ENCODE measurements around the gene DOCK4. TPM values are rescaled to one million over a fixed set of nuclear protein-coding genes. Genes with fewer than 3 reads are reported as not detected.

DOCK4 gene
- total RNA-seq, 1 experiment from 2014 or later: 38.0 TPM

GRCh38 chr7:111802194-111802772, 403.9 kb downstream of the DOCK4 start:
- no peak for DNase-seq (ENCODE audit: extremely low read depth, low read depth)

GRCh38 chr7:111801277-111801676, 404.9 kb downstream of the DOCK4 start:
- no peak for DNase-seq (ENCODE audit: extremely low read depth, low read depth)

GRCh38 chr7:111796671-111797070, 409.5 kb downstream of the DOCK4 start:
- no peak for DNase-seq (ENCODE audit: extremely low read depth, low read depth)

- no peak for DNase-seq (ENCODE audit: extremely low read depth, low read depth)
These were observed 416.3 kb downstream of the DOCK4 start for GRCh38 chr7:111789870-111790269.

GRCh38 chr7:111789048-111789320, 417.2 kb downstream of the DOCK4 start:
- no peak for DNase-seq (ENCODE audit: extremely low read depth, low read depth)

- DNase-seq (ENCODE audit: extremely low read depth, low read depth): no peak
These were observed 417.7 kb downstream of the DOCK4 start for GRCh38 chr7:111788286-111789047.

GRCh38 chr7:111787741-111788140, 418.5 kb downstream of the DOCK4 start:
- no peak for DNase-seq (ENCODE audit: extremely low read depth, low read depth)

GRCh38 chr7:111787099-111787498, 419.1 kb downstream of the DOCK4 start:
- no peak for DNase-seq (ENCODE audit: extremely low read depth, low read depth)

- no peak for DNase-seq (ENCODE audit: extremely low read depth, low read depth)
These were observed 421.1 kb downstream of the DOCK4 start for GRCh38 chr7:111785076-111785475.

- no peak for DNase-seq (ENCODE audit: extremely low read depth, low read depth)
These were observed 421.9 kb downstream of the DOCK4 start for GRCh38 chr7:111784296-111784695.

- no peak for DNase-seq (ENCODE audit: extremely low read depth, low read depth)
These were observed 422.3 kb downstream of the DOCK4 start for GRCh38 chr7:111783854-111784253.

GRCh38 chr7:111780527-111780926, 425.7 kb downstream of the DOCK4 start:
- DNase-seq (ENCODE audit: extremely low read depth, low read depth): no peak

- no peak for DNase-seq (ENCODE audit: extremely low read depth, low read depth)
These were observed 431.0 kb downstream of the DOCK4 start for GRCh38 chr7:111775206-111775605.

- DNase-seq (ENCODE audit: extremely low read depth, low read depth): no peak
These were observed 433.5 kb downstream of the DOCK4 start for GRCh38 chr7:111772716-111773115.

GRCh38 chr7:111771638-111772037, 434.6 kb downstream of the DOCK4 start:
- DNase-seq (ENCODE audit: extremely low read depth, low read depth): no peak

- no peak for DNase-seq (ENCODE audit: extremely low read depth, low read depth)
These were observed 436.1 kb downstream of the DOCK4 start for GRCh38 chr7:111770116-111770515.

- no peak for DNase-seq (ENCODE audit: extremely low read depth, low read depth)
These were observed 440.2 kb downstream of the DOCK4 start for GRCh38 chr7:111765751-111766643.

- DNase-seq (ENCODE audit: extremely low read depth, low read depth): peak; percentile 41
These were observed 442.9 kb downstream of the DOCK4 start for GRCh38 chr7:111763221-111763801.

- DNase-seq (ENCODE audit: extremely low read depth, low read depth): no peak
These were observed 443.4 kb downstream of the DOCK4 start for GRCh38 chr7:111762799-111763198.

- no peak for DNase-seq (ENCODE audit: extremely low read depth, low read depth)
These were observed 444.0 kb downstream of the DOCK4 start for GRCh38 chr7:111762211-111762610.

GRCh38 chr7:111760043-111760442, 446.2 kb downstream of the DOCK4 start:
- no peak for DNase-seq (ENCODE audit: extremely low read depth, low read depth)

Data from NCI-H460 (cell line).